Hippocampal formation (tissue), 2 donors: ENCODE measurements around the gene SLC6A16.
"Not testable (repeated sequence)": the region's sequence is repeated elsewhere in the genome, so short reads cannot be mapped to it uniquely, and the experiment has no call there.

Source experiments
- DNase-seq, 2 donors: peaks; one replicate each; lab custom pipeline; 2025; lab: John Stamatoyannopoulos, UW

The SLC6A16 gene

DNA sequence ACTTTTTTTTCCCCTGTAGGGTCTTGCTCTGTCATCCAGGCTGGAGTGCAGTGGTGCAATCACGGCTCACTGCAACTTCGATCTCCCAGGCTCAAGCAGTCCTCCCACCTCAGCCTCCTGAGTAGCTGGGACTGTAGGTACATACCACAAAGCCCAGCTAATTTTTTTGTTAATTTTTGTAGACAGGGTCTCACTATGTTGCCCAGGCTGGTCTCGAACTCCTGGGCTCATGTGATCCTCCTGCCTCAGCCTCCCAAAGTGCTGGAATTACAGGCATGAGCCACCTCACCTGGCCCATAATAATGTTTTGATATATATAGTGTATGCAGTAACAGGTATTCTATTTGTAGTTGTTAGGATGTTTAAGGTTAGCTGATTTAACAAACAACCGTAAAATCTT, 6.2 kb upstream of the SLC6A16 start:
- DNase-seq = not testable (repeated sequence)

DNA sequence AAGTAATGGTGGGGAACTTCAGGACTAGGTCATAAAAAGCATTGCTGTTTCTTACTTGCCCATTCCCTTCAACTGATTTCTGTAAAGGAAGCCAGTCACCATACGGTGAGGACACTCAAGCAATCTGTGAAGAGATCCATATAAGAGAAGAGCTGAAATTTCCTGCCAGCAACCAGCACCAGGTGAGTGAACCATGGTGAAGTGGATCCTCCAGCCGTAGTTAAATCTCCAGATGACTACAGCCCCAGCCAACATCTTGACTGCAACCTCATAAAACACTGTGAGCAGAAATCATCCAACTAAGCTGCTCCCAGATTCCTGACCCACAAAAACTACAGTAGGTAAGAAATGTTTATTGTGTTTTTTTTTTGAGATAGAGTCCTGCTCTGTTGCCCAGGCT, 3.8 kb upstream of the SLC6A16 start:
- no peak for DNase-seq

DNA sequence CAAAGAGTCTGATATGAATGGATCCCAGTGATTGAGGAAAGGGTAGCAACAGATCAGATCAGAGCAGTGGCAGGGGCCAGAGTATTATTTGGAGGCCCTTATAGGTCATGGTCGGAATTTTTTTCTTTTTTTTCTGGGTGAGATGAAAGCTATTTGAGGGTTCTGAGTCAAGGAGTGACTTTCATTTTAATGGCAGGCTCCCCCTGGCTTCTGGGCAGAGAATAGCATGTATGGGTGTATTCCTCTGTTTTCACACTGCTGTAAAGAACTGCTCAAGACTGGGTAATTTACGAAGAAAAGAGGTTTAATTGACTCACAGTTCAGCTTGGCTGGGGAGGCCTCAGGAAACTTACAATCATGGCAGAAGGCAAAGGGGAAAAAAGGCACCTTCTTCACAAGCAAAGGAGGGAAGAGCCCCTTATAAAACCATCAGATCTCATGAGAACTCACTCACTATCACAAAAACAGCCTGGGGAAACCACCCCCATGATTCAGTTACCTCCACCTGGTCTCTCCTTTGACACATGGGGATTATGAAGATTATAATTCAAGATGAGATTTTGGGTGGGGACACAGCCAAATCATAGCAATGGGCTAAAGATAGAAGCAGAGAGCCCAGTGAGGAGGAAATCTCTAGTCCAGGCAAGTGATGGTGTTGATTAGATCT, 3.0 kb upstream of the SLC6A16 start:
- no peak for DNase-seq

- DNase-seq = no peak
Observed at GRCh38 chr19:49326165-49326704, 1.2 kb upstream of the SLC6A16 start.

- DNase-seq = not testable (repeated sequence)
Observed at GRCh38 chr19:49325756-49326155, 765 bp upstream of the SLC6A16 start.

- no peak for DNase-seq
Observed at GRCh38 chr19:49318296-49318695, 6.7 kb downstream of the SLC6A16 start.

- DNase-seq = no peak
Observed at GRCh38 chr19:49316284-49316683, 8.7 kb downstream of the SLC6A16 start.

DNA sequence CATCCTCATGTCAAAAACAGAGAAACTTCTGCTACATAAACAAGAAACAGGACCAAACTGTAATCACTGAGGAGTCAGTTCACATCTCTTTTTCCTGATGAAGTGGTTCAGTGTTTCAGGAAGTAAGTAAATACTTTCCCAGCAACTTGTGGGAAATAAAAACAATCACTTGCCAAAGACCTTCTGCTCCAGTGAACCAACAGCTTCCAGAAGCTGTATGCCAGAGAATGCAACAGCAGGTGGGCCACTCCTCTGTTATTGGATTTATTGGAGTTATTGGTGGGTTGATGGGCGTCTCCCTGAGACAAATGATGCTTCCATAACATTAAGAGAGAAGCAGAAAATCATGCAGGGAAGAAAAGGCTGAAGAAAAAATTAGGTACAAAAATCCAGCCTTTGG, 9.9 kb downstream of the SLC6A16 start:
- no peak for DNase-seq

- DNase-seq = no peak
Observed at GRCh38 chr19:49309087-49309486, 15.9 kb downstream of the SLC6A16 start.

DNA sequence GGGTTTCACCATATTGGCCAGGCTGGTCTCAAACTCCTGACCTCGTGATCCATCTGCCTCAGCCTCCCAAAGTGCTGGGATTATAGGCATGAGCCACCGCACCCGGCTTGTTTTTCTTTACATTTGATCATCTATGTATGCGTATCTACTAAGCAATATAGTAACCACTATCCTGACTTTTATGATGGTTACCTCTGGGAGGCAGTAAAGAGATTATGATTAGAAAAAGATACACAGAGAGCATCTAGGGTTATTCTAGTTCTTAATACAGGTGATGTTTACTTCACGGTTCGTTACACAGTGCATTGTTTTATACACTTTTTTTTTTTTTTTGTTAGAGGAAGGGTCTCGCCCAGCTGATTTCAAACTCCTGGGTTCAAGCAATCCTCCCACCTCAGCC, 18.3 kb downstream of the SLC6A16 start:
- DNase-seq = not testable (repeated sequence)

GRCh38 chr19:49301866-49302252, 23.1 kb downstream of the SLC6A16 start:
- no peak for DNase-seq

GRCh38 chr19:49301165-49301865, 23.7 kb downstream of the SLC6A16 start:
- peak in 1 of 2 donors; percentile 27 for DNase-seq

DNA sequence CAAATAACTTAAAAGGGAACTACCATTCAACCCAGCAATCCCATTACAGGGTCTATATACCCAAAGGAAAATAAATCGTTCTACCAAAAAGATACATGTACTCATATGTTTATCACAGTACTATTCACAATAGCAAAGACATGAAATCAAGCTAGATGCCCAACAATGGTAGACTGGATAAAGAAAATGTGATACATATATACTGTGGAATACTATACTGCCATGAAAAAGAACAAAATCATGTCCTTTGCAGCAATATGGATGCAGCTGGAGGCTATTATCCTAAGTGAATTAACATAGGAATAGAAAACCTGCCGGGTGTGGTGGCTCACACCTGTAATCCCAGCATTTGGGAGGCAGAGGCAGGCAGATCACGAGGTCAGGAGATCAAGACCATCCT, 26.3 kb downstream of the SLC6A16 start:
- not testable (repeated sequence) for DNase-seq

- no peak for DNase-seq
Observed at GRCh38 chr19:49297403-49297802, 27.6 kb downstream of the SLC6A16 start.

- DNase-seq = no peak
Observed at GRCh38 chr19:49295208-49295880, 29.6 kb downstream of the SLC6A16 start.

GRCh38 chr19:49294401-49294800, 30.6 kb downstream of the SLC6A16 start:
- no peak for DNase-seq

DNA sequence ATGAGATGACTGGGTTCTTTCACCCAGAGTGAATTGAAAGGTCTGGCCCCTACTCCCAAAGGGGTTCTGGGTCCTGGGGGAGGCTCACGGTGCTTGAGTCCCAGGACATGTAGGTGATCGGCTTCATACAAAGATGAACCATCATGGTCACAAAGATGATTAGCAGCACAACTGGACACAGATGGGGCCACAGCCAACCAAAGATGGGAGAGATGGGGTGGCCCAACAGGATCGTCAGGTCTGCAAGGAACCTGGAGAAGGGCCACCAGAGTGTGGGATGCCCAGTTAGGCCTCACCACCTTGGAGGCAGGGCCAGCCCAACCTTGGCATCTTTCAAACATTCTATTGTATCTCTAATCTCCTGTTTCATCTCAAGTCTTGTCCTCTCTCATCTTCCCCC, 34.5 kb downstream of the SLC6A16 start:
- DNase-seq = no peak

DNA sequence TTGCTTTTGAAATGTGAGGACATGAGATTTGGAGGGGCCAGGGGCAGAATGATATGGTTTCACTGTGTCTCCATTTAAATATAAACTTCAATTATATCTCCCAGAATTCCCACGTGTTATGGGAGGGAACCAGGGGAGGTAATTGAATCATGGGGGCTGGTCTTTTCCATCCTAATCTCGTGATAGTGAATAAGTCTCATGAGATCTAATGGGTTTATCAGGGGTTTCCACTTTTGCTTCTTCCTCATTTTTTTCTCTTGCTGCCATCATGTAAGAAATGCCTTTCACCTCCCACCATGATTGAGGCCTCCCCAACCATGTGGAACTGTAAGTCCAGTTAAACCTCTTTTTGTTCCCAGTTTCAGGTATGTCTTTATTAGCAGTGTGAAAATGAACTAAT, 35.7 kb downstream of the SLC6A16 start:
- not testable (repeated sequence) for DNase-seq

DNA sequence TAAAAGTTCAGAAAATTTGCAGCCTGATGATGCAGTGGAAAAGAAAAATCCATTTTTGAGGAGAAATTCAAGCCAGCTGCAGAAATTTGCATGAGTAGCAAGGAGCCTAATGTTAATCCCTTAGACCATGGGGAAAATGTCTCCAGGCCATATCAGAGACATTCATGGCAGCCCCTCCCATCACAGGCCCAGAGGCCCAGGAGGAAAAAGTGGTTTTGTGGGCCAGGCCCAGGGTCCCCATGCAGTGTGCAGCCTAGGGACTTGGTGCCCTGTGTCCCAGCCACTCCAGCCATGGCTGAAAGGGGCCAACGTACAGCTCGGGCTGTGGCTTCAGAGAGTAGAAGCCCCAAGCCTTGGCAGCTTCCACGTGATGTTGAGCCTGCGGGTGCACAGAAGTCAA, 36.8 kb downstream of the SLC6A16 start:
- not testable (repeated sequence) for DNase-seq

DNA sequence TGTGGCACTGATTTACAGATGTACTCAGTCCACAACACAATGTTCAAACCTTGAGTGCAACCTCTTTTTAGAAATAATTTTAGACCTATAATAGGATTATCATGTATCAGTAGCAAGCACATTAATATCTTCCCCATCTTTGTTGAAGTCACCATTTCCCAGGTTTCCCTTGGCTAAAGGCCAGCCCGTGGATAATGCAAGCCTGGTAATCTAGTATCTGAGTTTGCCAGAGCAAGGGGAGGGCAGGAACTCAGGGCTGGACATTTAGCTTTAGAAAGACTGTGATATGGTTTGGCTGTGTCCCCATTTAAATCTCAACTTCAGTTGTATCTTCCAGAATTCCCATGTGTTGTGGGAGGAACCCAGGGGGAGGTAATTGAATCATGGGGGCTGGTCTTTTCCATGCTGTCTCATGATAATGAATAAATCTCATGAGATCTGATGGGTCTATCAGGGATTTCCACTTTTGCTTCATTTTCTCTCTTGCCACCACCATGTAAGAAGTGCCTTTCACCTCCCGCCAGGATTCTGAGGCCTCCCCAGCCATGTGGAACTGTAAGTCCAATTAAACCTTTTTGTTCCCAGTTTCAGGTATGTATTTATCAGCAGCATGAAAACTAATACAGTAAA, 37.7 kb downstream of the SLC6A16 start:
- DNase-seq = no peak

DNA sequence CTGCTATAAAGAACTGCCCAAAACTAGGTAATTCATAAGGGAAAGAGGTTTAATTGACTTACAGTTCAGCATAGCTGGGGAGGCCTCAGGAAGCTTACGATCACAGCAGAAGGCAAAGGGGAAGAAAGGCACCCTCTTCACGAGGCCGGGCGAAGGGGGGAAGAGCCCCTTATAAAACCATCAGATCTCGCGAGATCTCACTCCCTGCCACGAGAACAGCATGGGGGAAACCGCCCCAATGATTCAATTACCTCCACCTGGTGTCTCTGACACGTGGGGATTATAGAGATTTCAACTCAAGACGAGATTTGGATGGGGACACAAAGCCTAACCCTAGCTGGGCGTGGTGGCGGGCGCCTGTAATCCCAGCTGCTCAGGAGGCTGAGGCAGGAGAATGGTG, 42.8 kb downstream of the SLC6A16 start:
- DNase-seq = no peak

DNA sequence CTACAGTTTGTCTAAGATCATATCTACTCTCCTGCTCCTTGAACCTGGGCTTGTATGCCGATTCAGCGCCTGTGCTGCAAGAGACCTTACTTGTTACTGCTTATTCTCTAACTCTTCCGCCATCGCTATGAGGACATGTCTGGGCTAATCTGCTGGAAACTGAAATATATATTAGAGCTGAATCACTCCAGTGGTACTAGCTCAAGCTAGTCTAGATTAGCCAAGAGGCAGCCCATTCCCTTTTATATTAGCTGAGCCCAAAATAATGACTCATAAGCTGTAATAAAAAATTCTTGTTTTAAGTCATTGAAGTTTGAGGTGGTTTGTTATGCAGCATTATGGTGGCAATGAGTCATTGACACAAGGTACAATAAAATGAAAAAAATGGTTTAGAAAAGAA, 52.8 kb downstream of the SLC6A16 start:
- no peak for DNase-seq
